GM19351 (cell line): ENCODE measurements around the gene WASHC4.
"Not testable (repeated sequence)": the region's sequence is repeated elsewhere in the genome, so short reads cannot be mapped to it uniquely, and the experiment has no call there.

Source experiments
- ATAC-seq: cut with Tn5 transposase; IDR thresholded peaks from one replicate; pipeline ENCODE4 v1.9.1; 2021; ENCODE audit warnings: mild to moderate bottlenecking, moderate library complexity; ENCODE audit not compliant: unreplicated experiment

The WASHC4 gene

GRCh38 chr12:105164068-105164467 lies 56.5 kb downstream of the WASHC4 start:
- no peak for ATAC-seq

DNA sequence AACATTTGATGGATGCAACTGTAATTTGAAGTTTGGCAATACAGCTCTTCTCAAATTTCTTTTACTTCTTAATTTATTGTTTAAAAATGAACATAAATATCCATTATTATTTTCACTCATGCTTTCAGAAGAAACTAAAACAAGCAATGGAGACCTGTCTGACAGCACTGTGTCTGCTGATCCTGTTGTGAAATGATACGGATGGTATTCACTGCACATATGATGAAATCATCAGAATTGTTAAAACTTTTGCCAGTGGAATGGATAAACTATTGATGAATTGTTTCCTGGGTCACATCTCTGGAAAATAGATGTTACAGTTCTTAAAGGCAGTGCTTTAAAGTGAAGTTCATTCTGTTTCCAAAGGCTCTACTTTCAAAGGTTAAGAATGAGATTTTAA lies 59.2 kb downstream of the WASHC4 start:
- ATAC-seq, result no peak

GRCh38 chr12:105167346-105167745 lies 59.8 kb downstream of the WASHC4 start:
- no peak for ATAC-seq

DNA sequence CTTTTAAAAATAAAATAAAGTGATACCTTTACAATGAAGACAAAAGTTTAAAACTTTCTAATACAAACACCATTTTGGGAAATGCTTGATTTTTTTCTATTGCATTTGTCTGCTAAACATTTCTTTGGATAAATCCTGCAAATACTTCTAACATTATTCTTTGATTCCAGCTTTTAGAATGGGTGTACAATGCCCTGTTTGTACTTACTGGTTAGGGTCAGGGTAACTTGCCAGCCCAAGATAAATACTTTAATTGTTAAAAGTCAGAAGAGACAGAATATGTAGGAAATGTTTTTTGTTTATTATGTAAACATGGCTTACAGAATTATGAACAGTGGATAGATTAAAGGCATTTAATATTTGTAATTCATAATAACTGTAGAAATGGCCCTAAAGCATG lies 60.5 kb downstream of the WASHC4 start:
- ATAC-seq, result no peak

DNA sequence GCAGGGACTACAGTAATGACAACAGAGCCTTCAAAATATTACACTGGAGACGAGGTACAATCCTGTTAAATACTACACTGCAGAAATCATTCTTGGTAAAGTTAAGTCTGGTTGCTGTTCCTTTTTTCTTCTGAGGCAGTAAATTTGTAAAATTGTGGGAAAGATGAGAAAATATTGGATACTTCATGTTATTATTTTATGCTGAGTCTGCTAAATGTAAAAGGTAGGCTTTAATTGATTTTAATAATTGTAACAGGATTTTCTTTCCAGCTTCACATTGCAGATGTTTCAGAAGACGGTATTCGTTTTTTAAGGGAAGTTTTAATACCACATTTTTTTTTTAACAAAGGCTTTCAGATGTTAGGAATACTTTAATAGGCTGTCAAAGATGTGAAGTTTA lies 62.6 kb downstream of the WASHC4 start:
- ATAC-seq, result no peak

- ATAC-seq, result no peak
These were observed 64.3 kb downstream of the WASHC4 start for GRCh38 chr12:105171691-105172436.

GRCh38 chr12:105175397-105175990 lies 68.0 kb downstream of the WASHC4 start:
- ATAC-seq, result no peak

- ATAC-seq, result no peak
These were observed 69.7 kb downstream of the WASHC4 start for GRCh38 chr12:105177208-105177607.

DNA sequence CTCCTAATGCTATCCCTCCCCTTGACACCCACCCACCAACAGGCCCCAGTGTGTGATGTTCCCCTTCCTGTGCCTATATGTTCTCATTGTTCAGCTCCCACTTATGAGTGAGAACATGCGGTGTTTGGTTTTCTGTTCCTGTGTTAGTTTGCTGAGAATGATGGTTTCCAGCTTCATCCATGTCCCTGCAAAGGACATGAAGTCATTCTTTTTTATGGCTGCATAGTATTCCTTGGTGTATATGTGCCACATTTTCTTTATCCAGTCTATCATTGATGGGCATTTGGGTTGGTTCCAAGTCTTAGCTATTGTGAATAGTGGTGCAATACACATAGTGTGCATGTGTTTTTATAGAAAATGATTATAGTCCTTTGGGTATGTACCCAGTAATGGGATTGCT lies 71.6 kb downstream of the WASHC4 start:
- not testable (repeated sequence) for ATAC-seq

DNA sequence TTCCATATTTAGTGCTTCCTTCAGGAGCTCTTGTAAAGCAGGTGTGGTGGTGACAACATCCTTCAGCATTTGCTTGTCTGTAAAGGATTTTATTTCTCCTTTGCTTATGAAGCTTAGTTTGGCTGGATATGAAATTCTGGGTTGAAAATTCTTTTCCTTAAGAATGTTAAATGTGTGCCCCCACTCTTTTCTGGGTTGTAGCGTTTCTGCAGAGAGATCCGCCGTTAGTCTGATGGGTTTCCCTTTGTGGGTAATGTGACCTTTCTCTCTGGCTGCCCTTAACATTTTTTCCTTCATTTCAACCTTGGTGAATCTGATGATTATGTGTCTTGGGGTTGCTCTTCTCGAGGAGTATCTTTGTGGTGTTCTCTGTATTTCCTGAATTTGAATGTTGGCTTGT lies 75.9 kb downstream of the WASHC4 start:
- not testable (repeated sequence) for ATAC-seq

- ATAC-seq, result not testable (repeated sequence)
These were observed 76.4 kb downstream of the WASHC4 start for GRCh38 chr12:105183976-105184375.

DNA sequence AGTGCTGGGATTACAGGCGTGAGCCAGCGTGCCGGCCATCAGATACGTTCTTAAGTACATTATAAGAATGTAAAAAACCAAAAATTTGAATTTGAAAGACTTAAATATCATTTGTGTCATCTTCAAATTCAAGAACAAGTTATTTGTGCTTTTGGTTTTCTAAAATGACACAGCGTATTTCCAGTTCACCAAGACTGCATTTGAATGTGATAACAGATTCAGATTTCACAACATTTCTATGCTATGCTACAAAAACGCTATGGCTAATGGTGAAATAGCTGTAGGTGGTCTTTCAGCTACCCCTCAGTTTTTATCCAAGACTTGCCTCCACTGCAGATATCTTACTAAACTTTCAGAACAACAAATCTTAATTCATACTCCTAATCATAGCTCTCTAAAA lies 81.8 kb downstream of the WASHC4 start:
- no peak for ATAC-seq

DNA sequence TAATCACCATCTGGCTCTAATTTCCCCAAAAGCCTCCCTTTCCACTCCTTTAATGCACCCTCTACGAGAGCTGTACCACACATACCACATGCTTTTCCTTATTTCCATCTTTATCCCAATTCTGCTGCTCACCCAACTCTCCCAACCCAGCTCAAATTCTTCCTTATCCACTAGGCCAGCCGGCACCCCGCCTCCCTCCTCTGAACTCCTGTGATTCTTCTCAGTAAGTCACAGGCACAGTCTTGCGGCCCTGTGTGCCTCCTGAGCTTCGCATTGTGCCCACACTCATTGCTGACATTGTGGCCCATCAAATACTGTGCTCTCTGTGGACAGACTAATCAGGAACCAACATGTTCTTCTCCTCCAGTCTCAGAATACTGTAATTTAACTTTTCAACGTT lies 83.0 kb downstream of the WASHC4 start:
- ATAC-seq, result no peak

- ATAC-seq, result no peak
These were observed 85.2 kb downstream of the WASHC4 start for GRCh38 chr12:105192624-105193225.

DNA sequence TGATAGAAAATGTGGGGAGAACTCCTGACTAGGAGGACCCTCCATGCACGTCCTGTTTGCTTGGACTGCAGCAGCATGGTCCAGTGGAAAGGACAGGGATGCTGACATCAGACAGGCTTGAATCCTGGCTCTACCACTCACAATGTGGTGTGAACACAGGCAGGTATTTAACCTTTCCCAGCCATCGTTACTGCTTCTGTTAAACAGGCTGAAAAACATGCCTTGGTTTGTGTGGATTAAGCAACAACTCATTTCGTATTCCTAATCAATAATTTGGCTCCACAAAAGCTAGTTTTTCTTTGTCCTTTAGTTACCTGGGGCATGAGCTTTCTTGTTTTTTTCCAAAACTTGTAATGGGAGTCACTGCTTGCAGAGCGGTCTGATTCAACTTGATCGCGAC lies 87.4 kb downstream of the WASHC4 start:
- ATAC-seq, result no peak

GRCh38 chr12:105196090-105196489 lies 88.6 kb downstream of the WASHC4 start:
- no peak for ATAC-seq

- no peak for ATAC-seq
These were observed 91.4 kb downstream of the WASHC4 start for GRCh38 chr12:105198961-105199360.

DNA sequence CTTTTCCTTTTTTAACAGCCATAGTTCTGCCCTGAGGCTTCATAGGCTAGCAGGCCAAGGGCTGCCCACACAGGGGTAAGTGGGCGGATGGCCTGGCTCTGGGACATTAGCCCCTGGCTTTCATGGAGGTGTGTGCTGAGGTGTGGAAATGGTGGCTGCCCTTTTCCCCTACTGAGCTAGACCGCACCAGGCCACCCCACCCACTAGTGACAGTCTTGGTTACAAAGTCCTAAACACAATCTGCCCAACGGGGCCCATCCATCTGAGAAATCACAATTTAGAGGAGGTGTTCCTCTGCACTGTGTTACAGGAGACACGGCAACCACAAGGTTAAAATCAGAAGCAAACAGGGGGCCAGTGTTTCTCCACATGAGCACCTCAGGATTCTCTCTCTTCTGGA lies 92.9 kb downstream of the WASHC4 start:
- ATAC-seq, result no peak

DNA sequence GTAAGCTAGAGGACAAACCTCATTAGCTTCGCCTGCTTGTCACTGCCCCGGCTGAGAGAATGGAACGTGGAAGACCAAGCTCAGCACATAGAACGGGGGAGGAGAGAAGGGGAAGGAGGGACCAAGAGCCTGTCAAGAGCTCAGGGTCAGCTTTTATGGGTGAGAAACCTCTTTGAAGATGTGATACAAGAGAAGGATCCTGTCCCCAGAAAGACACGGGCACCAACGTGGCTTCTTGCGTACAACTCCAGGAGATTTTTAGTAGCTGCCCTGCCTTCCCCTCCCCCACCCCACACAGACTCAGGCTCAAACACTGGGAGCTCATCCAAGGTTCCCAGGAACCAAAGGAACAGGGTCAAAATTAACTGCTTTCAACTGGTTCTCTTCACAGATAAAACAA lies 93.8 kb downstream of the WASHC4 start:
- ATAC-seq, result no peak

- no peak for ATAC-seq
These were observed 94.7 kb downstream of the WASHC4 start for GRCh38 chr12:105202202-105202601.

DNA sequence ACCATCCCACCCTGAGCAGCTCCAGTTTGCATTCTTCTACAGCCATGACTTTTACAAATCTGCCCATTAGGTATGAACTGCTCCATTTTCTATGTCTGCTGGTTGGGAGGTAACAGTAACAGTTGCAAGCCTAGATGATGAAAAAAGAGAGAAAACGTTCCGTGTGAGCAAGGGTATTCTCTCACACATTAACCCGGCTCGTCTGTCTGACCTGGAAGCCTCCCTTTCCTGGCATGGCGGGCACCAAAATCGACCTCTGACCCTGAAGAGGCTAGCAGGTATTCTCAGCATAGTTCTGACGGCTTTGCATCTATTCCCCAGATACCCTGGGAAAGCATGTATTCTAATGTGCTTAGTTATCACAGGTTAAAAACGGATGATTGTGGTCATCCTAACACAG lies 96.6 kb downstream of the WASHC4 start:
- ATAC-seq, result no peak

- ATAC-seq, result no peak
These were observed 97.4 kb downstream of the WASHC4 start for GRCh38 chr12:105204916-105205315.
